ENCODE data around the gene CCDC51.

Gene CCDC51

DNA sequence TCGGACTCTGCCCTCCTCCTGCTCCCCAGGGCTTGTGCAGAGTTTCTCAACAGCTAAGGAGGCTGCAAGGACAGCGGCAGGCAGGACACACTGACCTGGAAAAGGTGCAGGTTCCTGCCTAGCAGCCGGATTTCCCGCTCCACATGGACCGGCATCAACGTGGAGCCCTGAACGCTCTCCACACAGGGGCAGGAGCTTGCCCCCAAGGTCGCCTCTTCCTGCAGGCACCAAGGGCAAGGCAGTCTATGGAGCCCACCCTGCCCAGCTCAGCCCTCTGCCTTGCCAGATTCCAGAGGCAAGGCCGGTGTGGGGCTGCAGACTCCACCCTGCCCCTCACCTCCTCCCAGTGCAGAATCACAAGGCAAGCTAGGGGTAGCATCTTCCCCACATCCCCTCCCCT is 20.8 kb downstream of the CCDC51 start:
- no peak for DNase-seq (ENCODE audit: low spot score)

DNA sequence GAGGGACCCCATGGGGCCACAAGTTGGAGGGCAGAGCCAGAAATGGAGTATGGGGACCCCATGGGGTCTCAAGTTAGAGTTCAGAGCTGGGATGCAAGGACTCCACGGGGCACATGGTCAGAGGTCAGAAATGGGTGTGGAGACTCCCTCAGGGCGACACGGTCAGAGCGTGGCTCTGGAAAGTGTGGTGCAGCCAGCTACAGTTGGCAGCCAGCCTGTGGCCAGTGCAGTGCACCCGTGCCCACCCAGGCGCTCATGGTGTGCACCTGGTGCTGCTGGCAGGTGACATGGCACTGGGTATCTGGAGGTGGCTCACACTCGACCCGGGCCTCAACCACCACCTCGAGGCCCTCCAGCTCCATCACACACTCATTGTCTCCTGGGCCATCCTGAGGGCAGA is 21.3 kb downstream of the CCDC51 start:
- DNase-seq (ENCODE audit: low spot score) = no peak

DNA sequence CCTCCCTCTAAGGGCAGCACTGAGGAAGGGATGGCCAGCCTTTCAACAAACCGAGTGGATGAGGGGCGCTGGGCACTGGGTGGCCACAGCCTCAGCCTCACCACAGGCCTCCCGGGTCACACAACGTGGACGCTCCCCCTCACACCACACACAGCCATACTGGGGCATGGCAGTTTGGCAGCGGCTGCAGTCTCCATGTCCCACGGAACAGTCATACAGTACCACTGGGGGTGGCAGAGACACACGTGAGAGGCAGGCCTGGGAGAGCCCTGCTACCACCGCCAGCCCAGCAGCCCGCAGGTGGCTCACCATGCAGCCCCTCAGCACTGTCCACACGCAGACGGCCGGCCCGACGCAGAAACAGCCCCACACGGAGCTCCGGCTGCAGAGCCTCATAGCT is 21.8 kb downstream of the CCDC51 start:
- DNase-seq (ENCODE audit: low spot score) = no peak

DNA sequence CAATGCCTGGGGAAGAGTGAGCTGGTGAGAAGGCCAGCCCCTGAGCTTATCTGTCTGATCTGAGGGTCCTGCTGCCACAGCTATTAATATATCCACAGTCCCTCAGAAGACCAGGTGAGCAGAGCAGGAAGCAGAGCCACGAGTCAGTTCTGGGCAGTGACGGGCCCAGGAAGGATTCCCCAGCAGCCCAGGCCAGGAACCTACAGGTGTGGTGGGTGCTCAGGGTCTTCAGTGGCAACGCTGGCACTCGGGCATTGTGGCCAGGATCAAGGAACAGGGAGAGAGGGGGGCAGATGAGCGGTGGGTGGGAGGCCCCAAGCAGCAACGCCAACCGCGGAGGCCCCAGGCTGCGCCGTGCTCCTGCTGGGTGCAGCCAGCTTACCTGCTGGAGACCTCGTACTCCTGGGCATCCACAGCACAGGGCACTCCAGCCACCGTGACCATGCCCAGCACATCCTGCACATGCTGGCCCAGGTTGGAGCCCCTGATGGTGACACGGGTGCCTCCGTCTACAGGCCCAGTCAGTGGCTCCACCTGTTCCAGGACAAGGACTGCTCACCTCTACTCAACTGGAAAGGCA is 22.3 kb downstream of the CCDC51 start:
- no peak for DNase-seq (ENCODE audit: low spot score)

DNA sequence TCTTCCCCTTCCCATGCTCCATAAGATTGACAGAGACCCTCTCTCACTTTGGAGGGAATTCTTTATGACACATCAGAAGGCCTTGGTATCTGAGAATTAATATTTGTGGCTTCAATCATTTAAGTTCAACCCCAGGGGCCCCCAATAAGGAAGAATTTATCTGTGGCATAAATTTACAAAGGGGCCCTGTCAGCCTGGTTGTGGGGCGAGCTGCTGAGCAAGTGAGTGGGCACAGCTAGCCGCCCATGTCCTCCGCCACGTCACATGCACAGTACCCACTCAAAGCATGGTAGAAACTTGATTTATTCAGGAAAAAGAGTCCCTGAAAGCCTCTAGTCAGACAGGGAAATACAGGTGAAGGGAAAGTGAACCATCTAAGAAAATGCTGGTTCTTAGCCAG is 23.4 kb downstream of the CCDC51 start:
- DNase-seq (ENCODE audit: low spot score) = no peak

DNA sequence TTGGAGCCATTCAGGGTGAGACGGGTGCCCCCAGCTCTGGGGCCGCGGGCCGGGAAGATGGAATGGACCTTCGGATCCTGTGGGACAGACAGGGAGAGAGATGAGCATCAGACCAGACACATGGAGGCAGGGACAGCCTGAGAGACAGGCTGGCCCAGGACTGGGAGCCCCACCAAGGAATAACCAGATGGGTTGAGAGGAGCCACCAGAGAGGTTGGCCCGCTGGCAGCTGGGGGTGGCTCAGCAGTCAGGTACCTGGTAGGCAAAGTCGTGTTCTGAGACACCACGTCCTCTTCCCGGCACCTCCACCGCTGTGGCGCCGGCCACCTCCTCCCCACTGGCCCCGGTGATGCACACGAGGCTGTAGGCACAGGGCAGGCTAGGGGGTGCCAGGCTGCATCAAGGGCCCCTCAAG is 23.8 kb downstream of the CCDC51 start:
- DNase-seq (ENCODE audit: low spot score) = no peak

DNA sequence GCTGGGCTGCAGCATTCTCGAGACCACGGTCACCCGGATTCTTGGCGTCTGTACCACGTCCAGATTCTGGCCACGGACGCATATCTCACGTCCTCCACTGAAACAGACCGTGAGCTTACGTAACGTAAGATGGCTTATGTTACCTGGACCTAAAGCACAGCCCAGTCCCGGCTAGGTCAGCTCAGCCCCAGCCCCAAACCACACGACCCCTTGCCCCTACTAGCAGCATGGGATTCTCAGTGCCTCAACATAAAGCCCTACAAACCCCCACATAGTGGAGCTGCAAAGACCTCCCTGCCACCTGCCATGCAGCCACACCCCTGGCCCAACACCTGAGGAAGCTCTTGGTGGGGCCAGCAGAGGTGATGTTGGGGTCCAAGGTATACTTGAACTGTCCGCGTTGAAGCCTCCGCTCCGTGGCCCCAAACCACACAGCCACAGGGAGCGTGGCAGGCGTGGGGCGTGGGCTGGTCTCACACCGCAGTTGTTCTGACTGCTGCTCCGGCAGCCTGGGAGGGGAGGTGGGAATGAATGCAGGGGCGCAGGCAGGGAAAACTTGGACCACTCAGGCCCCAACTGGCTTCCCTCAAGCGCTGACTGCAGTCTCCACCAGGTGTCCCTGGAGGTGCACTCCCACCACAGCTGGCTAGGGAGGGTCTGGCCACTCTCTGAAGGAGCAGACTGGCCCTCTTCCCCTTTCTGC is 24.5 kb downstream of the CCDC51 start:
- no peak for DNase-seq (ENCODE audit: low spot score)

DNA sequence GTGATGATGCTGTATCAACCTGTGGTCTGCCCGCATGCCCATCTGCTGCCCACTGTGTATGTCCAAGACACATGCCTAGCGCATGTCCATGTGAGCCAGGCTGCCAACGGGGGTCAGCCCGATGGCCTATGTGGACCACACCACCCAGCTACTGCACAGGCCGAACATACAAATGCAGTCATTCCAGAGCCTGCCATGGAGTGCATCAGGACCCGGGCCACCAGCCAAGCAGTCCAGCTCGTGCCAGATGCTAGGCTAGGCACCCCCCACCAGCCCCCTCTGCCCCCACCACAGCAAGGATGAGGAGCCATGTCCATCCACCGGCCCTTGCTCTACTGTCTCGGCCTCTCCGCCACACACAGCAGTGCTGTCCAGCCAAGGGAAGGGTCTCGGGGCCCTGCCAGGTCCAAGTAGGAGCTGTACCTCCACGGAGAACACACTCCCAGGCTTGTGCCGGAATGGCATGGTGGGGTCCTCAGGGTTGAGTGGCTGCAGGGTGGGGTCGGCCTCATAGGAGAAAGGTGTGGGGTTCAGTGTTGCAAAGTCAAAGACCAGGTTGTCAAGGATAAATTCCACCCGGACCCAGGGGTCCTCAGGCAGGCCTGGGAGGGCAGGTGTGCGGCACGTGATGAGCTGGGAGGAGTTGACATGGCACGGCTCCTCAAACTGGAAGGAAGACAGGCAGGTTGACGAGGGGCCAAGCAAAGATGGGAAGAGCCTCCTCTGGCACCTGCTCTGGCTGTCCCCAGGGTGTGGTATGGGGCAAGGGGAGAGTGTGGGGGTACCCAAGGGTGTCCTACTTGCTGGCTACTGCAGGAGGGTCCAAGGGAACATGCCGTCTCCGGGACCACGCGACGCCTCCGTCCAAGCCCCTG is 25.3 kb downstream of the CCDC51 start:
- no peak for DNase-seq (ENCODE audit: low spot score)

DNA sequence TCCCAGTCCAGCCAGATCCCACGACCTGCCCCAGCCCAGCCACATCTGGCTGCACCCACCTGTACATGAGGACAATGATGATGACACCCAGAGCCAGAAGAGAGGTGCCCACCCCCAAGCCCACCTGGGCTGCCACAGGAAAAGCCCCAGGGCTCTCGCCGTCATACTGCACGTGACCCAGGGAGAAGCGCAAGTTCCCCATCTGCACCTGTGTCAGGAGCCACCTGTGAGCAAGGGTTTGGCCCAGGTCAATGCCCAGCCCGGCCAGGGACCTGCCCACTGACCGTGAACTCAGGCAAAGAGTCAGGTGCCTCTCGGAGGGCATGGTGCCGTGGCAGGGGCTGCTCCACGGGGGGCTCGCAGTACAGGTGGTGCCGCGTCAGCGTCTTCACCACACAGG is 26.3 kb downstream of the CCDC51 start:
- no peak for DNase-seq (ENCODE audit: low spot score)

DNA sequence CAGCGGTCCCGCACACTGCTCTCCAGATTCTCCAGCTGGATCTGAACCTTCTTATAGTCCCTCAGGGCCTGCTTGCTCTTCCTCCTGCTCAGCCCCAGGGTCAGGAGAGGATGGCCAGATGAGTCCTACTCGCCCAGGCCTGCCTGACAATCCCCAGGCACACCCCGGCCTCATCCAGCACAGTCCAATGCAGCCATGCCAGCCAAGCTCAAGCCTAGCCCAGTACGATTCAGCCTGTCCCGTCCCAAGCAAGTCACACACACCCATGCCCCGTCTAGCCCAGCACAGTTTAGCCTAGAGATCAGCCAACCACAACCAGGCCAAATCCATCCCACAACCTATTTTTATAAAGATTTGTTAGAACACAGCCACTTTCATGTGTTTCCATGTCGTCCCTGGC is 26.8 kb downstream of the CCDC51 start:
- DNase-seq (ENCODE audit: low spot score) = no peak

DNA sequence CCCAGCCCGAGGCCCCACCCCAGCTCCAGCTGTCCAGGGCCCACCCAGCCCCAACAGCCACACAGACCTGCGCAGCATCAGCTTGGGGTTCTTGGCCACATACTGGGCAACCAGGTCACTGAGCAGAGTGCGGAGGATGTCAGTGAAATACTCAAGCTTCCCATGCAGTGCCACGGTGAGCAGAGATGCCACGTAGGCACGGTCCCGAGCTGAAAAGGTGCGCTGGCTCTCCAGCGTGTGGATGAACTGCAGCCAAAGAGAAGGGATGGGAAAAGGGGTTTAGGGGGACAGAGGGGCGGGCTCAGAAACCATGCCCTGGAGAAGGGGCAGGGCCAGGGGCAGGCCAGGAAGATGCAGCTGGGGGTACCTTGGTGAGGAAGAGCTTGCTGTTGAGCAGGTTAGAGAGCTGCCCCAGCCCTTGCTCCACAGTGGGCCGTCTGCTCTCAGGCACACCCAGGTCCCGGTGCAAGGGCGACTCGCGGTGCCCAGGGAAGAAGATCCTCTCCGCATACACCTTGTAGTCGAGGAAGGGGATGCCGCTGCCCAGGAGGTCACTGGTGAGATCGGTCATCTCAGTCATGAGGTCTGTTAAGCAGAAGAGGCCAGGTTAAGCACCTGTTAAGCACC is 27.4 kb downstream of the CCDC51 start:
- no peak for DNase-seq (ENCODE audit: low spot score)

DNA sequence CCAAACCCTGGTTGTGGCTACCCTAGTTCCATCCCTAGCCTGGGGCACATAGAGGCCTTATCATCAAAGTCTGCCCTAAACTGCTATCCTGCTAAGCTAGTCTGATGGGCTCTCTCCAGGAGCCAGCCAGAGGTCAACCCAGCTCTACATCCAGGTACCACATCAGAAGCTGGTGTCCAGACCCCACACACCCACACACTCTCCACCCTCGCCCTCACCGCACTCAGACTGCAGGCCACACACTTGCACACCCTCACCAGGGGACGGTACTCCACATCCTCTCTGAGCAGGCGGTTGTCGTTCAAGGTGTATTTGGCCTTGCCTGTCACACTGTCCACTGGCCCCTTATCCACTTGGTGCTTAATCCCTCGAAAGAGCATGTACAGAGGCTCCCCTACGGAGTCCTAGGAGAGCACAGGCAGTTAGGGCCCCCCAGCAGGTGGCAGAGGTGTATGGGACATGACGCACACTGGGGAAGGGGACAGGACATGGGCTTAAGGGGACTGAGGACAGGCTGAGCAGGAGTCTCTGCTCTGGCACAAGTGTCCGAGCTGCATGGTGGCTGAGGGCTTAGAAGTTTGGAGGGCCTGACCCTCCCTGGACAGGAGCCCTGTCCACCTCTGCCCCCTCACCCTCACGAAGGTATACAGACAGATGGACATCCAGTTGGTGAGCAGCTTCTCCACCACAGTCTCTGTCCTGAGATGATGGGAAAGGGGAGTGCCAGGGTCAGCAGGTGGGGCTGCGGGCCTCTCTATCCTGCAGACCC is 28.1 kb downstream of the CCDC51 start:
- no peak for DNase-seq (ENCODE audit: low spot score)

DNA sequence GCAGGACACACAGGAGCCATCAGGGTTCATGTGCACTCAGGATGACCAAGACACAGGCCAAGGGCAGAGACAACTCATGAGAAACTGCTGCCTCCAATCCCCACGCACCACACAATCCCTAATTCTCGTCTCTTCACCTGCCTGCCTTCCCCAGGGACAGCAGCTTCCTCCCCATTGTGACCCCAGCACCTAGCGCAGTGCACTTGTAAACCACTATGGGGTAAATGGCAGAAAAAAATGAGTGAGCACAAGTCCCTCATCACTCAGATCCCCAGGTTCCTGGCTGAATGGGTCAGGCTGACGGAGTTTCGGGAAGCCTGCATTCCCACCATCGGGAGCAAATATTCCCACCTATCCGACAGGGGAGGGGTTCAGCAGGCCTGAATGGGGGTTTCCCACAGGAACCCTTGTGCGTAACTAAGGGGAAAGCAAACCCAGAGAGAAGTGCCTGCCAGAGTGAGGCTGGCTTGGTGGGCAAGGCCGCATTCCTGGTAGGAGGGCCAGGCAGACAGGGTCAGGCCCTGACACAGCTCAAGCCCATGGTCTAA is 28.8 kb downstream of the CCDC51 start:
- DNase-seq (ENCODE audit: low spot score) = no peak

DNA sequence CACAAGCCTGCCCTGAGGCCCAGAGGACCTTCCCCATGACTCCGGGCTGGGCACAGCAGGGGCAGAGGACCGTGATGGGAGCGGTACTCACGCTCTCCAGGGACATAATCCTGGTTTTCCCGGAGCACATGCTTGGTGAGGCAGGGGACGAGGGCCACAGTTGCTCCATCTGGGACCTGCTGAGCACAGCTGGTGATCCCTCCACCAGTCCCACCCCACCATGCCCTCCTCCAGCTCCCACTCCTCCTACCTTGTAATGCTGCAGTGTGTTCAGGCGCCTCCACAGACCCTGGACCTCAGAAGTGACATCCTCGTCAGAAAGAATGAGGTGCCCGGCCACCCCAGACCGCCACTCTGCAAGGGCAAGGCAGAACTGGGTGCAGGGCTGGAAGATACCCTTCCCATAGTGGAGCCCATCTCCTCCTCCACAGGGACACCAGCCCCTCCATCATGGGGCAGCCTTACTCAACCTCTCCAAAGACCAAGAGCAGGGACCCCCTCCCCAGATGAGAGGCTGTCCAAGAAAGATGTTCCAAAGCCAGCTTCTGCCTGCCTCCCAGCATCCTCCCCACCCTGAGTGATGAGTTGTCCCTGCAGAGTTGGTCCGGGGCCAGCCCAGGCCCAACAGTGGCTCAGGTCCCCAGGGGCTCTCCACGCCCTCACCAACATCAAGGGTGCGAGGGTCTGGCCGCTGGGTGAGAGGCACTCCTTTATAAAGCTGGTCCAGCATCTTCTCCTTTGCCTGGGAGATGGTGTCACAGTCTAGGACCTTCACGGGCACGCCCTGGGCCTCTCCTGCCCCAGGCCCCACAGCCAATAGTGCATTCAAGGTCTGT is 29.5 kb downstream of the CCDC51 start:
- DNase-seq (ENCODE audit: low spot score) = no peak

DNA sequence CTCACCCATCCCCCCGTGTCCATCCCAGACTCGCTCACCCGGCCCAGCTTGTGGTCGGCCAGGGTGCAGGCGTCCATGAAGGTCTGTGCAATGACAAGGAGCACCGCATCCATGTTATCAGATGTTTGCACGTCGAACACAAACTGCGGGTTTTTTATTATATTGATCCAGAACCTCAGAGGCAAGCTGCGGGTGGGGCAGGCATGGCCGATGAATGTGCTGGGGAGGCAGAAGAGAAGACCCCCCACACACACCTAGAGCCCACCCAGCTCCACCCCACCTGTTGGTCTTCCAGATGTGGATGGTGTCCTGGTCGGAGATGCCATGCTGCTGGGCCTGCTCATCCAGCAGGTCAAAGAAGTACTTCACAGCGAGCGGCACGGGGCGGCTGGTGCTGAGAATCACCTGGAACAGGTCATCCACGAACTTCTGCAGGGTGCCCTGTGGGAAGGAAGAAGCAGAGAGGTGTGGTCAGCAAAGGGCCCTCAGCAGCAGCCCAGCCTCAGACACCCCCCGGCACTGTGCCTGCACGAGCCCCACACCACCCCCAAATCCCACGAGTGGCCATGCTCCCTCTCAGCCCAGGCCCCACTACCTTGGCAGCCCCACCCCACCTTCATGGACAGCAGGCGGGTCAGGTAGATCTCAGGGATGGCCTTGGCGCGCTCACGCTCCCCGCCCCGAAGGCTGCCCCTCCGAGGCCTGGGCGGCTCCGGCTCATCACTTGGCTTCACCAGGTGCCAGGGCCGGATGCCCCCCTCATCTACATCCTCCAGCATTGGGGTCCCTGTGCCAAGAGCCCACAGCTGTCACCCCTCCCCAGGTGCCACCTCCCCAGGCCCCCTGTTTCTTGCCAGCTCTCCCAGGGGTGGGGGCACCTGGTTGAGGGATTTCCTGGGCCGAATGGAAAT is 30.4 kb downstream of the CCDC51 start:
- DNase-seq (ENCODE audit: low spot score) = no peak

DNA sequence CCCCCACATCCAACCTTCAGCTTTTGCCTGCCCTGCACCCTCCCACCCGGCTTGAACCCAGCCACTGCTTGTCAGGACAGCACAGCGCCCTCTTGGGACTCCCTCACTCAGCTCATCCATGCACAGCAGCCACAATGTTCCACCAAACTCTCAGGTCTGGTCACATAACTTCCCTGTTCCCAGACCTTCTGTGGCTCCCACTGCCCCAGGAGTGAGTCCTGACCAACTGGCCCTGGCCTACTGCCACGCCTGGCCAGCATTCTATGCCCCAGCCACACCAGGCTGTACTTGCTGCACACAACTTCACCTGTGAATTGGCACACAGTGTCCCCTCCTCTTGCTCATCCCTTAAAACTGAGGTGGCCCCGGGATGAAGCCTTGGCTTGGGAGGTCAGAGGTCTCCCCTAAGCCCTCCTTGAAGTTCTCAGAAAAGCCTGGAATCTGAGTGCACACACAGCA is 31.1 kb downstream of the CCDC51 start:
- DNase-seq (ENCODE audit: low spot score) = no peak

DNA sequence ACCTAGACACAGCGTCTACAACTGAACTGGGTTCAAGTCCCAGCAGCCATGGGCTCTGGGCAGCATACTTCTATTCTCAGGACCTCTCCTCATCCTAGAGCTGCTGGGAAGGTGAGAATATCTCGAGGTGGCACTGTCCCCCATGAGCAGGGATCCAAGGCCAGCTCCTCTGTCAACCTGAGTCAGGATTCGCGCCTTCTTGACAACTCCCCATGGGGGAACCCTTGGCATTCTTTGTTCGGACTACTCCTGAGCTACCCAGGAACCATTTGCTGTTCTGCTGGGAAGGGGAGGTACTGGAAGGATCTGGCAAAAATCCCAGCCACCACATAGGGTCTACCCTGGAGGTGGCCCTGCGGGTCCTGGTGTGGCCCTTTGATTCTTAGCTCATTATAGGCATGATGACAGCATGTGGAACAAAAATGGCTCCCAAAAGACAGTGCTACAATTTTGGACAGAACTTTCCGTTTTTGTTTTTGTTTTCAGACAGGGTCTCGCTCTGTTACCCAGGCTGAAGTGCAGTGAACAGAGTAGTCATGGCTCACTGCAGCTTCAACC is 32.3 kb downstream of the CCDC51 start:
- DNase-seq (ENCODE audit: low spot score) = no peak

DNA sequence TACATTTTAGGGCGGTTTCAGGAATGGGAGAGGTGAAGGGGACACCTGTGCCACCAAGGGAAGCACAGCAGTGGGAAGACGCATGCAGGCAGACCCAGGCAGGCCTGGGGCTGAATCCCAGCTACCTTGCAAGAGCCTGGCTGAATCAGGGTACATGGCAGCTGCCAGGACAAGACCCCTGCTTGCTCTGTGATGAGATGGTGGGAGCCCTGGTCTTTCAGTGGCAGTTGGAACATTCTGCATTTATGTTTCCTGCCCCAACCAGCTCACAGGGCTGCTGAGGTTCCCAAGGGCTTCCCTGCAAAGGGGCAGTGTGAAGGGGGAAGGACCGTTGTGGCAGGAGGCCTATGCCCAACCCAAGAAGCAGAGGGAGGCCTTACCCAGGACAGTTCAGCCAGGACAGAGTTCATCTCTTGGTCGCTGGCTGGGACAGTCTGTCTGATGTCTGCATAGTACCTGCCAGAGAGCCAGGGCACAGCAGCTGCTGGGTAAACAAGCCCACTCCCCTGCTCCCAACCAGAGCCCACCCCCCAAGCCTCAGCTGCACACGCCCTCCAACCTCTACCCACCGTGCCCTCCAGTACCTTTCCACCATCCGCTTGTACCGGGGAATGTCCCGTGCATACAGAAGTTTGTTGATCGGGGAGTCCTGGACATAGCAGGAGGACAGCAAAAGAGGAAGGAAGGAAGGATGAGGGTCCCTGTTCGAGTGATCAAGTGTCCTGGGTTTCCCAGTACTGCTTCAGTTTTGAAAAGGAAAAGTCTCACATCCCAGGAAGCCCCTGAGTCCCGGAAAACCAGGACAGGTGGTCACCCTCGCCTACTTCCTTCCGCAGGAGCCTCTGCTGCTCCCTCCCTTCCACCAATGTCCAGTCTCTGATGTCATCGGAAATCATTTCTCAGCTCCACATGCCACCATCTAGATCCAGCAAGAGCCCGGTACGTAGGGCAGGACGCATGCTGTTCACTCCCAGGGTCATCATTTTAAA is 33.2 kb downstream of the CCDC51 start:
- DNase-seq (ENCODE audit: low spot score) = no peak
